Measurements from ENCODE around the gene TRIM26.

- TF ChIP-seq CREB1 (IDR thresholded peaks at IDR 0.05; ENCODE audit: low read depth) (no peak), CEBPB (IDR thresholded peaks at IDR 0.05) (no peak), MAX (IDR thresholded peaks at IDR 0.05) (no peak), EP300 (IDR thresholded peaks at IDR 0.05; ENCODE audit: borderline replicate concordance) (no peak), RAD21 (IDR thresholded peaks at IDR 0.05; ENCODE audit: low read depth) (no peak), TEAD4 (IDR thresholded peaks at IDR 0.05) (no peak), FOXM1 (IDR thresholded peaks at IDR 0.05; ENCODE audit: borderline replicate concordance, low read depth) (no peak)
- TF ChIP-seq, protein P1, sequence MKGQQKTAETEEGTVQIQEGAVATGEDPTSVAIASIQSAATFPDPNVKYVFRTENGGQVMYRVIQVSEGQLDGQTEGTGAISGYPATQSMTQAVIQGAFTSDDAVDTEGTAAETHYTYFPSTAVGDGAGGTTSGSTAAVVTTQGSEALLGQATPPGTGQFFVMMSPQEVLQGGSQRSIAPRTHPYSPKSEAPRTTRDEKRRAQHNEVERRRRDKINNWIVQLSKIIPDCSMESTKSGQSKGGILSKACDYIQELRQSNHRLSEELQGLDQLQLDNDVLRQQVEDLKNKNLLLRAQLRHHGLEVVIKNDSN (IDR thresholded peaks at IDR 0.05) = no peak
Measured at GRCh38 chr6:30216096-30216495, 2.9 kb upstream of the TRIM26 start.

Data from Ishikawa (cell line).